A549 treated with DMSO at 1 μM for 4 hours (cell line): ENCODE data around the gene C17orf50. TPM values are rescaled to one million over a fixed set of nuclear protein-coding genes. Genes with fewer than 3 reads are reported as not detected.

ENCODE experiments used
- total RNA-seq: library from RNA; stranded (reverse); fragments of 200-300 nt; extraction: Qiagen RNA extraction; gene quantifications from 5 replicates; pipeline ENCODE4 v1.2.3, GENCODE V29; 2022; ENCODE audit warnings: low read depth

C17orf50 gene
- 0.16 to 0.30 TPM (median 0.24 TPM) in 5 replicates for total RNA-seq

DNA sequence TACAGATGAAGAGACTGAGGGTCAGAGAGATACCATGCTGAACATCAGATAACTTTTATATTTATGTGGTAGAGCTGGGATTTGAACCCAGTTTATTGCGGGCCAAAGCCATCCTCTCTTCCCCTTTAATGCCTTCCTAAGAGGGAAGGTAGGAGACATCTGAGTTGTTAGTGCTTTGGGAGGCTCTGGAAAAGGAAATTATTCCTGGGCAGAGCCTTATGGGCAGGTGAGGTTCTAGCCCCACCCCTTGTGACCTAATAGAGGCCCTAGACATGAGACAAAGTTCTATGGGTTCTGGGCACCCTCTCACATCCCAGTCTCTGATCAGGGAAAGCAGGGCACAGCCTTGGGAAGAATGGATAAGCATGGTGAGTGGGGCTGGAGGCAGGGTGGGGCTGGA, at the start of gene C17orf50:
C17orf50 (plus strand) TSS at position 301 of the 400 bp plus-strand sequence; CDS start at position 356, 55 bp downstream.

DNA sequence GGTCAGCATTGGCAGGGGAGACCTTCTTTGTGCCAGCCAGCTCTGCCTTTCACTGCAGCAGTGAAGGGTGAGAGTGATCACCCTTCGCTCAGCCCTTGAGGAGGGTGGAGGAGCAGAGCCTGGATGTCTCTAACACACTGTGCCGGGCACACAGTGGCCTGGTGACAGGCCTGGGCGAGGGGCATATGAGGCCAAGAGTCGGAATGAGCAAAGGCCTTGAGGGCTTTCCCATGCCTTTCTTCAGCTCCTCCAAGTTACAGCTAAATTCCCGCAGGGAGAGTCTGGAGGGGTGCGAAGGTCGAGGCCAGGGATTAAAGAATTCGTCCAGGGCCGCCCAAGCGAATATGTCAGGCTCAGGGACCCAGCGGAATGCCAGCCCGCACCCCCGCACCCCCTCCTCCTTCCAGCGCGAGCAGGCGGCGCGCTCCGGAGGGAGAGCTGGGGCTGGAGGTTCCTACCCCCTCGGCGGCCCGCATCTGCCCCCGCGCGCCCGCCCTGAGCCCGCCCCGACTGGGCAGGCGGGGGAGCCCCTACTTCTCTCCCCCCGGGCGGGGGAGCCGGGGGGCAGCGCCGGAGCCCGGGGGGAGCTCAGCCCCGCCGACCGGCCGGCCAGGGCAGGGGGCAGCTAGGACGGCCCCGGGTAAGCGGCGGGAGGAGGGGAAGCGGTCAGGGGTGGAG, 29.3 kb upstream of the C17orf50 start, which contains the start of gene RASL10B:
RASL10B (plus strand) TSS at position 401 of the 678 bp plus-strand sequence. CDS start 3,546 bp downstream, outside the sequence.

DNA sequence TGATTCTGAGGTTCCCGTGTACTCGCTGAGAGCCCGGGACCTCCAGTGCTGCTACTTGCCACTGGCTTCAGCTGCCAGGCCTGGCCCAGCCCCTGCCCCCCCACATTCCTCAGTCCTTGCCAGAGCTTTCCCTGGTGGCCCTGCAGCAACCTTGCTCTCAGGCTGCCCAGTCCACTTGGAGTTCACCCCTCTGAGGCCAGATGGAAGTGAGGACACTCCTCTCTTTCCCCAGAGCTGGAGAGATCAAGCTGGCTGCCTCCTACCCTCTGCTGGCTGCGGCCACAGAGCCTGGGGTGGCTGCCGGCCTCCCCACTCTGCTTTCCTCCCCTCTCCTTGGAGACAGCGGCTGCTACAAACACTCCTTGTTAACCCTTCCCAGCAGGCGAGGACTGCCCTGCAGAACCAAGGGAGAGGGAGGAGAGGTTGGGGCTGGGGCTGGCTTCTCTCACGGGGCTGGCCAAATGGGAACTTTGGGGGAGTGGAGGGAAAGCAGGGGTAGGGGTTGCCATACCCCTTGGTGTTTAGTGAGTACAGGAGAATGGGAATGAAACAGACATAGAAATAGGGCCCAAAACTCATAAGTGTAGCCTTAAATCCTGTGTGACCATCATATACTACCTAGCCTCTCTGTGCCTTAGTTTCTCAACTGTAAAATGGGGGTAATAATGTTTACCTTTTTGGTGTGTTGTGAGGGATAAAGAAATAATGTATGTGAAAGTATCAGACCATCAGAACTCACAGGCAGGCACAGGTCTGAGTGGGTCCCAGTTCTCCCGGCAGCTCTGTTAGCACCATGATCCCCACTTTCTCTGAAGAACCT, 7.5 kb upstream of the C17orf50 start, which contains the start of gene GAS2L2:
GAS2L2 (minus strand) TSS at position 295 of the 820 bp plus-strand sequence. CDS start 389 bp downstream, outside the sequence.

DNA sequence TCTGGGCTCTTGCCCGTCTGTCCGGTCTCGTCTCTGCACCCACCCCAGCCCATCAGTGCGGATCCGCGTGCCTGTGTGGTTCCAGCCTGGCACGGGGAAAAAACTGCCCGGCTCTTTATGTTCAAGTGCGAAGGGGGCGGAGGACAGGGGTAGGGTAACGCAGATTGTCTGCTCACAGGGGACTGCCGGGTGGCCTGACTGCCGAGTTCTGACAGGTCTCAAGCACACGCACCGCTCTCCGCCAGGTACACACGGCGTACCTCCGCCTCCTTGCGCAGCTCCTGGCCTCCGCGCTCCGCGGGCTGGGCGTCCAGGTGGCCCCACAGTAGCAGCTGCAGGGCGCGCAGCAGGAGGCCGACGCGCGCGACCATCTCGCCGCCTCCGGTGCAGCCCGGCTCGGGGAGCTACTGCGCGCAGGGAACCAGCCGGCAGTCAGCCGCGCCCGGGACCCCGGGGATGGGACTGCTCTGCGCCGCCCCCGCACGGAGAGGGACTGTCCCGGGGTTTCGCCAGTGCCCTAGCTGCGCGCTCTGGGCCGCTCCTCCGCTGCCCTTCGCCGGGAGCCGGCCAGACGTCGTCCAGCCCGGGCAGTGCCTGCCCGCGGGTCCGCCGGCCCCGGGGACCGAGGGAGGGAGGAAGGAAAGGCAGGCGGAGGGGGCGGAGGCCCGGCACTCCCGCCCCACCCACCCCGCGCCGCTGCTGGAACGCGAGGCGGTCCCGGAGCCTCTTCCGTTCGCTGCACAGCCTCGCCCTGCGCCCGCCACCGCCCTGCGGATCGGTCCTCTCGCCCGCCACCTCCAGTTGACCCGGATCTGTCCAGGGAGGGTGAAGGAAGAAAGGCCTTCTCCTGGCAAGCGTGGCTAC, 34.6 kb downstream of the C17orf50 start, which contains the start of gene MMP28:
MMP28 (minus strand) TSS at position 635 of the 864 bp plus-strand sequence; CDS start at position 371, 264 bp downstream.

DNA sequence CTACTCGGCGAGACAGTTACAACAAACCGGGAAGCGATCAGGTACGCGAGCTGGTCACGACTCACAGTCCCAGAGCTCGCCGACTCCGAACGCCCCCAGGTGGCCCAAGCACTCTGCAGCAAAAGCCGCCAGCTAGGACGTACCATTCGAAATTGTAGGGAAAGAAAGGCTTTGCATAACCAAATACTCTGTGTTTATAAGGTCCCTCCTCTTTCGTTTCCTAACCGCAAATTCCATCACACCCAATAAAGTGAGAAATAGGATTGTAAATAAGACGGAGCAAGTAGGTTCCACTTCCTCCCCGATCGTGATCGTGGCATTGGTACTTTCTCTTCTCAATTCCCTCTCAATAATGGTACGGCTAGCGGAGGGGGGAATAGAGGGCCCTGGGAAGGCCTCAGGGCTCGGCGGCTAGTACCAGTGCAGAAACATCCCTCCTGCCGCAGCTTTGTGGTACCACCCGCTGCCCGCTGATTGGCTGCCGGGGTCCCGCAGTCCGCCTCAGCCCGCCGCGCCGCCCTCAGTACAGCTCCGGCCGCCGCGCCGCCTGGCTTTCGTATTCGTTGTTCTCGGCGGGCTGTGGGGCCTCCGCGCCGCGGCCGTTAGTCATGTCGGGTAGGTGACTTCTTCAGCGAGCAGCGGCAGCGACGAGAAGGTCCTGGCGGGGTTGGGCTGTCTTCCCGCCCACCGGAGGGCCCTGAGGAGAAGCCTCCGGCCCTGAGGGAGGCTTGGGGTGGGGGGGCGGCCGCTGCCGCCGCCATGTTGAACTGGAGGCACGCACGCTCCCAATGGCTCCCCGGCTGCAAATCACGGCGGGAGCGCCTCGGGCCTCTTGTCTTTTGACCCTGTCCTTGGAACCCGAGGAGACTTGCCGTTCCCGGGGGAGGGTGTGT, 48.5 kb downstream of the C17orf50 start, which contains the start of gene TAF15:
TAF15 (plus strand) TSS at position 523 of the 893 bp plus-strand sequence; CDS start at position 609, 86 bp downstream.

Other genes with a start within 250 kb of the C17orf50 start
- gene SLFN12L, start 223.2 kb upstream of the C17orf50 start, total RNA-seq = 0.02 to 0.06 TPM in 2 of 5 replicates, not detected in the others
- gene SLFN14, start 200.1 kb upstream of the C17orf50 start, total RNA-seq = not detected in 5 replicates
- 6.0 to 9.2 TPM (median 8.3 TPM) in 5 replicates for gene PEX12, start 182.3 kb upstream of the C17orf50 start, total RNA-seq
- gene AP2B1, start 173.6 kb upstream of the C17orf50 start, total RNA-seq = 137 to 161 TPM (median 156 TPM) in 5 replicates
- gene RASL10B, start 29.2 kb upstream of the C17orf50 start, total RNA-seq = 0.06 to 0.13 TPM (median 0.10 TPM) in 4 of 5 replicates, not detected in the other
- gene GAS2L2, start 7.6 kb upstream of the C17orf50 start, total RNA-seq = 0.03 to 0.13 TPM (median 0.07 TPM) in 5 replicates
- 4.6 to 7.2 TPM (median 6.0 TPM) in 5 replicates for gene MMP28, start 34.8 kb downstream of the C17orf50 start, total RNA-seq
- gene TAF15, start 48.6 kb downstream of the C17orf50 start, total RNA-seq = 212 to 223 TPM (median 214 TPM) in 5 replicates
- not detected in 5 replicates for gene HEATR9, start 108.0 kb downstream of the C17orf50 start, total RNA-seq
- 1.6 to 2.1 TPM (median 1.6 TPM) in 5 replicates for gene CCL5, start 119.5 kb downstream of the C17orf50 start, total RNA-seq
- gene RDM1, start 169.9 kb downstream of the C17orf50 start, total RNA-seq = 2.1 to 4.0 TPM (median 3.1 TPM) in 5 replicates
- gene LYZL6, start 182.8 kb downstream of the C17orf50 start, total RNA-seq = not detected in 5 replicates
- not detected in 5 replicates for gene CCL16, start 220.6 kb downstream of the C17orf50 start, total RNA-seq
- not detected in 5 replicates for gene CCL14, start 225.8 kb downstream of the C17orf50 start, total RNA-seq
- gene CCL15, start 240.7 kb downstream of the C17orf50 start, total RNA-seq = 0.09 TPM in 1 of 5 replicates, not detected in the others